ENCODE measurements around the gene ACE. TPM values are rescaled to one million over a fixed set of nuclear protein-coding genes. Genes with fewer than 3 reads are reported as not detected.

The ACE gene
- total RNA-seq, 1 donor from 2014 or later: 9.6 TPM

- DNase-seq: no peak
Measured at GRCh38 chr17:63516910-63517824, 40.3 kb downstream of the ACE start.

GRCh38 chr17:63517825-63518534 lies 41.1 kb downstream of the ACE start:
- DNase-seq: no peak

GRCh38 chr17:63519116-63519881 lies 42.4 kb downstream of the ACE start:
- DNase-seq: no peak

GRCh38 chr17:63519972-63520882 lies 43.4 kb downstream of the ACE start:
- no peak for DNase-seq

- DNase-seq: no peak
Measured at GRCh38 chr17:63523253-63523855, 46.5 kb downstream of the ACE start, which contains the start of gene KCNH6. TSS of gene KCNH6 (plus strand) at chr17:63523358. CDS start at chr17:63523414, 56 bp downstream.

- no peak for DNase-seq
Measured at GRCh38 chr17:63524051-63524450, 47.2 kb downstream of the ACE start.

GRCh38 chr17:63525190-63525946 lies 48.5 kb downstream of the ACE start:
- no peak for DNase-seq

- no peak for DNase-seq
Measured at GRCh38 chr17:63526861-63527260, 50.0 kb downstream of the ACE start.

- no peak for DNase-seq
Measured at GRCh38 chr17:63528183-63528582, 51.3 kb downstream of the ACE start.

GRCh38 chr17:63529711-63530556 lies 53.1 kb downstream of the ACE start:
- no peak for DNase-seq

GRCh38 chr17:63530557-63531021 lies 53.7 kb downstream of the ACE start:
- no peak for DNase-seq

- DNase-seq: no peak
Measured at GRCh38 chr17:63531022-63531965, 54.4 kb downstream of the ACE start.

GRCh38 chr17:63533433-63534077 lies 56.7 kb downstream of the ACE start:
- no peak for DNase-seq

- no peak for DNase-seq
Measured at GRCh38 chr17:63534078-63534570, 57.3 kb downstream of the ACE start.

- DNase-seq: no peak
Measured at GRCh38 chr17:63534816-63535455, 58.1 kb downstream of the ACE start.

GRCh38 chr17:63535640-63536039 lies 58.8 kb downstream of the ACE start:
- DNase-seq: no peak

GRCh38 chr17:63537001-63537400 lies 60.1 kb downstream of the ACE start:
- DNase-seq: no peak
